Measurements from ENCODE around the gene GNB3.
A peak's percentile ranks its signal among the peaks of the same experiment; 100 is the strongest.

Gene GNB3

GRCh38 chr12:6825398-6826124, 15.2 kb upstream of the GNB3 start:
- Histone ChIP-seq H3K4me1 (ENCODE audit: insufficient read depth, poor library complexity, severe bottlenecking) (peaks cover 3% of the 10 kb centered on the region), H3K27me3 (ENCODE audit: insufficient read depth, poor library complexity, severe bottlenecking) (peaks cover 20% of the 10 kb centered on the region), H3K9me3 (ENCODE audit: severe bottlenecking) (no peaks in the 10 kb centered on the region), H3K4me3 (ENCODE audit: severe bottlenecking) (no peak overlapping the region), H3K27ac (ENCODE audit: poor library complexity, severe bottlenecking) (no peak overlapping the region), H3K36me3 (ENCODE audit: low read depth) (peaks cover 7% of the 10 kb centered on the region)
- ATAC-seq (ENCODE audit: low read depth) = peak; percentile 45
- peak; percentile 87 for TF ChIP-seq CTCF (IDR thresholded peaks at IDR 0.05; ENCODE audit: poor library complexity, severe bottlenecking)
- DNase-seq (ENCODE audit: low spot score) = no peak

GRCh38 chr12:6826125-6826733, 14.5 kb upstream of the GNB3 start:
- H3K27ac ChIP-seq (ENCODE audit: poor library complexity, severe bottlenecking) = no peak overlapping the region
- H3K27me3 ChIP-seq (ENCODE audit: insufficient read depth, poor library complexity, severe bottlenecking) = peaks cover 18% of the 10 kb centered on the region
- no peaks in the 10 kb centered on the region for H3K9me3 ChIP-seq (ENCODE audit: severe bottlenecking)
- TF ChIP-seq CTCF (IDR thresholded peaks at IDR 0.05; ENCODE audit: poor library complexity, severe bottlenecking) = no peak
- no peak overlapping the region for H3K4me3 ChIP-seq (ENCODE audit: severe bottlenecking)
- DNase-seq (ENCODE audit: low spot score) (no peak), ATAC-seq (ENCODE audit: low read depth) (no peak)
- peaks cover 3% of the 10 kb centered on the region for H3K4me1 ChIP-seq (ENCODE audit: insufficient read depth, poor library complexity, severe bottlenecking)
- H3K36me3 ChIP-seq (ENCODE audit: low read depth) = peaks cover 10% of the 10 kb centered on the region

DNA sequence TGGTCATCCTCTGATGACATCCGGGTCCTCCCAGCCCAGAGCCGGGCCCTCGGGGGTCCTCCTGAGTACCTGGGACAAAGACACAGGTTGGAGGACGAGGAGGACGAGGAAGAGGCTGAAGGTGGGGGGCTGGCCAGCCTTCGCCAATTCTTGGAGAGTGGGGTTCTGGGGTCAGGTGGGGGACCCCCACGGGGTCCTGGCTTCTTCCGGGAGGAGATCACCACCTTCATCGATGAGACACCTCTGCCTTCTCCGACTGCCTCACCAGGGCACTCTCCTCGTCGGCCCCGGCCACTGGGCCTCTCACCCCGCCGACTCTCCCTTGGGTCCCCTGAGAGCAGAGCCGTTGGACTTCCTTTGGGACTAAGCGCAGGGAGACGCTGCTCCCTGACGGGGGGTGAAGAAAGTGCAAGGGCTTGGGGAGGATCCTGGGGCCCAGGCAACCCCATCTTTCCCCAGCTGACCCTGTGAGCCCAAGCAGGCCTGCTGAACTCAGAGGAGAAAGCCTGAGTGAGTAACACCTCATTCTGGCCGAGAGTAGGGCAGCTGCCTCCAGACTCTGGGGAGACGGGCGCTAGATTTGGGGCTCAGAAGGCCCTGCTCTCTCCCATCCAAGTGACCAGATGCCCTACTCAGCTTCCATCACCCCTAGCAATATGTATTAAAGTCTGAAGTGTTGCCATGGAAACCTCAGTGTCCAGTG, 13.8 kb upstream of the GNB3 start:
- H3K9me3 ChIP-seq (ENCODE audit: severe bottlenecking) = no peaks in the 10 kb centered on the region
- TF ChIP-seq CTCF (IDR thresholded peaks at IDR 0.05; ENCODE audit: poor library complexity, severe bottlenecking) = no peak
- peaks cover 16% of the 10 kb centered on the region for H3K27me3 ChIP-seq (ENCODE audit: insufficient read depth, poor library complexity, severe bottlenecking)
- peaks cover 3% of the 10 kb centered on the region for H3K4me1 ChIP-seq (ENCODE audit: insufficient read depth, poor library complexity, severe bottlenecking)
- no peak for DNase-seq (ENCODE audit: low spot score)
- H3K4me3 ChIP-seq (ENCODE audit: severe bottlenecking) = no peak overlapping the region
- no peak for ATAC-seq (ENCODE audit: low read depth)
- peaks cover 16% of the 10 kb centered on the region for H3K36me3 ChIP-seq (ENCODE audit: low read depth)
- peak overlapping the region; percentile 8 for H3K27ac ChIP-seq (ENCODE audit: poor library complexity, severe bottlenecking)

DNA sequence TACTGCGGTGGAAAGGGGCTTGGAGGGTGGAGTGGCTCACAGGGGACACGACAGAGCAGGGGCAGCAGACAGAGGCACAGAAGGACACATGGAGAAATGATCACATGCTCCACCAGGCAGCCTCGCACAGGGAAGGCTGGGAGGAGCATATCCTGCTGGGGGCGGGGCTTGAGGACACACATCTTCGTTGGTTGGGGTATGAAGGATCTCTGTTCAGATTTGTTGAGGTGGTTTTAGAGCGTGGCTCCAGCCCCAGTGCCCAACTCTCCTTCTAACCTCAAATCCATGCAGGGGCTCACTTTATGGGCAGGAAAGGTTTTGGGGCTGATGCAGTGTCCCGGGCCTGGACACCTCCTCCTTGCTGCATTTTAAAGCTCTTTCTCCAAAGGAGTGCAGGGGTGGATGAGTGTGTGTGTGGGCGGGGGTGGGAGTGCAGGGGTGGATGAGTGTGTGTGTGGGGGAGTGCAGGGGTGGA, 13.3 kb upstream of the GNB3 start:
- H3K9me3 ChIP-seq (ENCODE audit: severe bottlenecking) = no peaks in the 10 kb centered on the region
- H3K27me3 ChIP-seq (ENCODE audit: insufficient read depth, poor library complexity, severe bottlenecking) = peaks cover 11% of the 10 kb centered on the region
- TF ChIP-seq CTCF (IDR thresholded peaks at IDR 0.05; ENCODE audit: poor library complexity, severe bottlenecking) = no peak
- peaks cover 22% of the 10 kb centered on the region for H3K36me3 ChIP-seq (ENCODE audit: low read depth)
- DNase-seq (ENCODE audit: low spot score) (peak; percentile 2), ATAC-seq (ENCODE audit: low read depth) (peak; percentile 58)
- peaks cover 3% of the 10 kb centered on the region for H3K4me1 ChIP-seq (ENCODE audit: insufficient read depth, poor library complexity, severe bottlenecking)
- H3K27ac ChIP-seq (ENCODE audit: poor library complexity, severe bottlenecking) = peak overlapping the region; percentile 8
- H3K4me3 ChIP-seq (ENCODE audit: severe bottlenecking) = no peak overlapping the region
